OCI-LY7 (cell line): ENCODE results near the gene ALOXE3. TPM values are rescaled to one million over a fixed set of nuclear protein-coding genes. Genes with fewer than 3 reads are reported as not detected.
A peak's percentile ranks its signal among the peaks of the same experiment; 100 is the strongest.

ENCODE experiments used
- BruUV-seq: library from RNA; stranded (reverse); fragments of 400-500 nt; replicated peaks from 2 replicates; lab custom pipeline; 2021; lab: Mats Ljungman, UMichigan
- CTCF ChIA-PET: fragments of 300-600 bp; sonication (Branson Sonifier 250); formaldehyde crosslinking; loops from one replicate; lab custom pipeline; 2022; ENCODE audit warnings: antibody characterized with exemption; ENCODE audit not compliant: unreplicated experiment; lab: Charles Lee
- POLR2A ChIA-PET: fragments of 300-600 bp; sonication (Branson Sonifier 250); formaldehyde crosslinking; loops from one replicate; lab custom pipeline; 2022; ENCODE audit warnings: antibody characterized with exemption; lab: Charles Lee
- DNase-seq: peaks from one replicate; pipeline ENCODE4 v3.0.0-alpha.2; 2015; ENCODE audit warnings: low spot score
- H2AFZ ChIP-seq: fragments of 200-600 bp; sonication (generic), shearing (Covaris generic); 2 replicates; pipeline ENCODE4 v1.6.1; 2014; ENCODE audit warnings: mild to moderate bottlenecking, antibody characterized with exemption, low read length, moderate library complexity
- H3K27ac ChIP-seq: fragments of 200-600 bp; sonication (generic); 2 replicates; pipeline ENCODE4 v1.5.1; 2014; ENCODE audit warnings: mixed run types, low read depth, mild to moderate bottlenecking, moderate library complexity, low read length, inconsistent platforms; ENCODE audit not compliant: poor library complexity, severe bottlenecking
- H3K36me3 ChIP-seq: fragments of 200-600 bp; sonication (generic); 2 replicates; pipeline ENCODE4 v1.6.1; 2014; ENCODE audit warnings: mild to moderate bottlenecking, antibody characterized with exemption, low read length, moderate library complexity, mixed read lengths; ENCODE audit not compliant: insufficient read depth
- H3K4me1 ChIP-seq: fragments of 200-600 bp; sonication (generic); 2 replicates; pipeline ENCODE4 v1.5.1; 2014; ENCODE audit warnings: mild to moderate bottlenecking, low read length; ENCODE audit not compliant: insufficient read depth, poor library complexity, severe bottlenecking
- H3K4me2 ChIP-seq: fragments of 200-600 bp; sonication (generic); 2 replicates; pipeline ENCODE4 v1.6.1; 2014; ENCODE audit warnings: mild to moderate bottlenecking, low read length
- H3K4me3 ChIP-seq: fragments of 200-600 bp; sonication (generic); 2 replicates; pipeline ENCODE4 v1.5.1; 2014; ENCODE audit warnings: mild to moderate bottlenecking, low read depth, low read length; ENCODE audit not compliant: poor library complexity, severe bottlenecking
- H3K79me2 ChIP-seq: fragments of 200-600 bp; sonication (generic); 2 replicates; pipeline ENCODE4 v1.6.1; 2016; ENCODE audit warnings: low read depth, mild to moderate bottlenecking, low read length, moderate library complexity, mixed read lengths; ENCODE audit not compliant: insufficient read depth
- H3K9me2 ChIP-seq: fragments of 200-600 bp; sonication (generic); 2 replicates; pipeline ENCODE4 v1.6.1; 2016; ENCODE audit warnings: mild to moderate bottlenecking, low read length, mixed read lengths; ENCODE audit not compliant: insufficient read depth
- H3K9me3 ChIP-seq: fragments of 200-600 bp; sonication (generic); 2 replicates; pipeline ENCODE4 v1.6.1; 2014; ENCODE audit warnings: mild to moderate bottlenecking, mixed run types, low read length, mixed read lengths
- H4K20me1 ChIP-seq: fragments of 200-600 bp; sonication (generic); 2 replicates; pipeline ENCODE4 v1.6.1; 2014; ENCODE audit warnings: mild to moderate bottlenecking, antibody characterized with exemption, low read length, moderate library complexity, mixed read lengths; ENCODE audit not compliant: insufficient read depth
- CTCF ChIP-seq: fragments of 200-600 bp; sonication (generic); conservative IDR thresholded peaks from 2 replicates; pipeline ENCODE4 v1.5.1; 2014; ENCODE audit warnings: mild to moderate bottlenecking, antibody characterized with exemption, low read length, moderate library complexity, mixed read lengths
- EZH2phosphoT487 ChIP-seq: fragments of 200-600 bp; sonication (generic); IDR thresholded peaks from 2 replicates; pipeline ENCODE4 v1.6.1; 2018; ENCODE audit warnings: low read depth, borderline replicate concordance, mild to moderate bottlenecking, mixed run types, antibody characterized with exemption, low read length, moderate library complexity, mixed read lengths
- intact Hi-C: fragments of 100-400 bp; cut with micrococcal nuclease; formaldehyde crosslinking; loops from one replicate; pipeline ENCODE4 v1.10.0; 2022; ENCODE audit not compliant: unreplicated experiment
- total RNA-seq, 2 experiments: library from RNA; depleted of rRNA in 1 of 2; stranded (reverse); fragments of >200 nt in 1 of 2; shearing (Covaris generic) in 1 of 2; gene quantifications; 2 replicates each; pipeline ENCODE4 v1.2.3, GENCODE V29; 2014 to 2022

ALOXE3 gene
- total RNA-seq, 2 experiments from 2014 or later, result 0.10 TPM; not detected in 1

- no peak overlapping the region for H3K4me3 ChIP-seq
- no peaks in the 10 kb centered on the region for H4K20me1 ChIP-seq
- no peaks in the 10 kb centered on the region for H3K9me3 ChIP-seq
- ChIA-PET CTCF (interaction anchor here (1.5 to 1.8 kb wide), 2 partner anchors 17 to 59 kb away, joined by 3 to 6 read pairs; no protein-coding TSS in a partner anchor), POLR2A (no interaction called here)
- no peaks in the 10 kb centered on the region for H3K36me3 ChIP-seq
- no peaks in the 10 kb centered on the region for H3K79me2 ChIP-seq
- no peaks in the 10 kb centered on the region for H3K9me2 ChIP-seq
- no peak overlapping the region for H3K27ac ChIP-seq
- H3K4me2 ChIP-seq, result no peak overlapping the region
- peak; percentile 91 for TF ChIP-seq CTCF
- TF ChIP-seq EZH2phosphoT487, result no peak
- H2AFZ ChIP-seq, result peak overlapping the region; percentile 34; the same call in 1 of the 2 replicates
- intact Hi-C loops, result loop anchor here (1.0 to 2.0 kb wide), 3 partner anchors 19 to 59 kb away; partner anchors contain the start of gene ALOXE3
- peak; percentile 80 for DNase-seq
- no TSS peak for BruUV-seq
- peaks cover 27% of the 10 kb centered on the region for H3K4me1 ChIP-seq
Measured at GRCh38 chr17:8060274-8060673, 58.0 kb downstream of the ALOXE3 start.

- intact Hi-C loops, result loop anchor here (5.0 kb wide), 1 partner anchor 147 kb away; no protein-coding TSS in a partner anchor
- POLR2A ChIA-PET, result no interaction called here
- CTCF ChIA-PET, result interaction anchor here (0.6 to 1.0 kb wide), 4 partner anchors 17 to 97 kb away, joined by 3 read pairs; no protein-coding TSS in a partner anchor
Measured at GRCh38 chr17:8059131-8059530, 59.2 kb downstream of the ALOXE3 start.

More at GRCh38 chr17:8059131-8059530, 59.2 kb downstream of the ALOXE3 start:
- peak overlapping the region; percentile 34; the same call in 1 of the 2 replicates for H2AFZ ChIP-seq
- no peaks in the 10 kb centered on the region for H4K20me1 ChIP-seq
- no peaks in the 10 kb centered on the region for H3K9me3 ChIP-seq
- no TSS peak for BruUV-seq
- H3K4me1 ChIP-seq, result peaks cover 27% of the 10 kb centered on the region
- TF ChIP-seq CTCF (no peak), EZH2phosphoT487 (no peak)
- no peak for DNase-seq
- no peak overlapping the region for H3K27ac ChIP-seq
- no peaks in the 10 kb centered on the region for H3K36me3 ChIP-seq
- no peak overlapping the region for H3K4me2 ChIP-seq
- H3K9me2 ChIP-seq, result no peaks in the 10 kb centered on the region
- no peak overlapping the region for H3K4me3 ChIP-seq
- H3K79me2 ChIP-seq, result no peaks in the 10 kb centered on the region
